HT1080 (cell line): ENCODE data around the gene SMR3A. TPM values are rescaled to one million over a fixed set of nuclear protein-coding genes. Genes with fewer than 3 reads are reported as not detected.

Source experiments
- DNase-seq: peaks from one replicate; pipeline ENCODE4 v3.0.0-alpha.2; 2015; ENCODE audit warnings: low read depth
- polyA plus RNA-seq, 2 experiments: library from polyadenylated mRNA; depleted of rRNA; stranded (reverse); fragments of >200 nt; gene quantifications; 2 replicates each; pipeline ENCODE4 v1.2.3, GENCODE V29; 2015
- total RNA-seq: library from RNA; depleted of rRNA; stranded (reverse); fragments of >200 nt; shearing (Covaris generic); gene quantifications from 2 replicates; pipeline ENCODE4 v1.2.3, GENCODE V29; 2014; rRNA removed

Gene SMR3A
- total RNA-seq, result not detected in 2 replicates
- polyA plus RNA-seq (2015; cell fraction: cytosol; rRNA removed), result not detected in 2 replicates
- polyA plus RNA-seq (2015; cell fraction: nucleus; rRNA removed), result not detected in 2 replicates

- DNase-seq, result no peak
Measured at GRCh38 chr4:70360460-70360859, at the start of gene SMR3A. Gene SMR3A, plus strand, starts transcription at chr4:70360760. Its CDS starts 1,356 bp downstream, at chr4:70362116.

DNA sequence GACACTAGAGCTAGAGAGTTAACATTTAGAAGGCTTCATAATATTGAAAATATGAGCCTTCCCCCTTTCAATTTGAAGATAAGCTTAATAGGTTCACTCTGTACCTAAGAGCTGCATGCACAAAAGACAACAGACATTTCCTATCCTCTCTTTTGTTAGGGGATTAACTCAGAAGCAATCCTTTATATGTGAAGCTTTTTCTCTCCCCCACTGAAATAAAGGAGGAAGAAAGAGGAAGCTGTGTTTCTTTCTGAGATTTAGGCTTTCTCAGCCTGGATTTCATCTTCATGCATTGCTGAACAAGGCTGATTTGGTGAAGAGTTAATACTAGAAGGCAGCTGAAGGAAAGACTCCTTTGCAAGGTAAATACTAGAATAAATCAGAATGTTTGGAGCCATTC lies 46.8 kb upstream of the SMR3A start:
- no peak for DNase-seq

GRCh38 chr4:70315928-70316327 lies 44.6 kb upstream of the SMR3A start:
- no peak for DNase-seq

- no peak for DNase-seq
Measured at GRCh38 chr4:70326052-70326451, 34.5 kb upstream of the SMR3A start.

GRCh38 chr4:70334681-70335080 lies 25.9 kb upstream of the SMR3A start, which contains the start of gene CABS1:
Gene CABS1, plus strand, starts transcription at chr4:70334981. Its CDS starts 59 bp downstream, at chr4:70335040.
- DNase-seq, result no peak

GRCh38 chr4:70336043-70336442 lies 24.5 kb upstream of the SMR3A start:
- no peak for DNase-seq

DNA sequence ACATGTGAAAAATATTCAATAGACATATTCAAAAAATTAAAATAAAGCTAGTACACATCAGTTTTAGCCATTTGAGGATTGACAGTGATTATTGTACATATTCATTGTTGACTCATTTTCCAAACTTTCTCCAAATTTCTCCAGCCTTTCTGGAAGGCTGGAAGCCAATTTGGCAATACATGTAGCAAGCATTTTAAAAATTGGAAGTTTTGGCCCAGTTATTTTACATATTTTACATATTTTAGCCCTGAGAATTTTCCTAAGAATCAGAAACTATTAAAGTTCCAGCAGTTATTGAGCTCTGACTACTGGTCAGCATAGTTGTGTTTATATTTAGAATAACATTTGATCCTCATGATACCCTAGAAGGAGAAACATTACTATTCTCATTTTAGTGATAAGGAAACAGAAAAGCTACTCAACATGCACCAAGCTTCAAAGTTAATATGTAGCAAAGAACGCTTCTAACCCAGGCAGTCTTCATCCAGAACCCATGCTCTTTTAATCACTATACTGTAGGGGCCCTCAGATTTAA lies 22.6 kb upstream of the SMR3A start:
- no peak for DNase-seq

DNA sequence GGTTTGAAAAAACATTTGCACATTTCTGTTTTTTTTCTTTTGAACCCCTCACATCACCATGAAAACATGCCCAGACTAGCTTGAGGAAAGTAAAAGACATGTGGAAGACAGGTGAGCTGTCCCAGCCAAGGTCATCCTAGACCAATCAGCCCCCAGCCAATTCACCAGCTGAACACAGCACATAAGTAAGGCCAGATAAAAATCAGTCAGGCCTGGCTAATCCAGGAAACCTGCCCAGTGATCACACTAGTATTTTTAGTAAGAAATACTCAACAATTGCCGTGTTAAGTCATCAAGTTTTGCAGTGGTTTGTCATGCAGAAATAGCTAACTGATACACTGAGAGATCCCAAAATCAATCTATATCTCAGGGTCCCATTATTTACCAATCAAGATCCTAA lies 4.4 kb upstream of the SMR3A start:
- no peak for DNase-seq

- DNase-seq, result no peak
Measured at GRCh38 chr4:70359115-70359661, 1.4 kb upstream of the SMR3A start.

GRCh38 chr4:70364002-70364401 lies 3.4 kb downstream of the SMR3A start:
- no peak for DNase-seq

- peak; percentile 38 for DNase-seq
Measured at GRCh38 chr4:70365479-70365878, 4.9 kb downstream of the SMR3A start.

DNA sequence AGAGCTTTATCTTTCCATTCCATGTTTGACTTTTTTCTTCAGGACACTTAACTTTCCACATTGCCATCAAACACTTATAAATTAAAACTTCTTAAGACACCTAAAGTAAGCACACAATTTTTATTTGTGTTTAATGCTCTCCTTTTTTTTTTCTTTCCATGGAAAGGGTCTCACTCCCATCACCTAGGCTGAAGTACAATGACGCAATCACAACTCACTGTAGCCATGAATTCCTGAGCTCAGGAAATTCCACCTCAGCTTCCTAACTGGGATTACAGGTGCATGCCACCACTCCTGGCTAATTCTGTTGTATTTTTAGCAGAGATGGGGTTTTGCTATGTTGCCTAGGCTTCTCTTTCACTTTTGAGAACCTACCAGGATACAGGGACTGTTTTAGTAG lies 7.3 kb downstream of the SMR3A start:
- no peak for DNase-seq

- DNase-seq, result no peak
Measured at GRCh38 chr4:70371987-70372386, 11.4 kb downstream of the SMR3A start.

- DNase-seq, result no peak
Measured at GRCh38 chr4:70372760-70373159, 12.2 kb downstream of the SMR3A start.

DNA sequence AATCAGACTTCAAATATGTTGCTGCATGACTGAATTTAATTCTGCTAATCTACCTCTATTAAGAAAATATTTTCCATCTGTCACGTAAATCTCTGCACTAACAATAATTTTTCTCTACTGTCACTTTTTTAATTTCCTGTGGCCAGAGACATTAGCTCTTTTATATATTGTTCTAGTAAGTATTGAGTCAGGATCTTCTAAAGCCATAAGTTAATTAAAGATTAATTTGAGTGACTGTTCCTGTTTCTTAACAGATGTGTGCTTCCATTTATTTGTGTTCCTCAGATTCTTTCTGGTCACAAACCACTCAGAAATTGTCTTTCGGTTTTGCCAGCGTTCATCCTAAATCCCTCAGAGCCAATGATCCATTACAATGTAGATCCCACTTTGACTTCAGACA lies 20.0 kb downstream of the SMR3A start:
- no peak for DNase-seq

DNA sequence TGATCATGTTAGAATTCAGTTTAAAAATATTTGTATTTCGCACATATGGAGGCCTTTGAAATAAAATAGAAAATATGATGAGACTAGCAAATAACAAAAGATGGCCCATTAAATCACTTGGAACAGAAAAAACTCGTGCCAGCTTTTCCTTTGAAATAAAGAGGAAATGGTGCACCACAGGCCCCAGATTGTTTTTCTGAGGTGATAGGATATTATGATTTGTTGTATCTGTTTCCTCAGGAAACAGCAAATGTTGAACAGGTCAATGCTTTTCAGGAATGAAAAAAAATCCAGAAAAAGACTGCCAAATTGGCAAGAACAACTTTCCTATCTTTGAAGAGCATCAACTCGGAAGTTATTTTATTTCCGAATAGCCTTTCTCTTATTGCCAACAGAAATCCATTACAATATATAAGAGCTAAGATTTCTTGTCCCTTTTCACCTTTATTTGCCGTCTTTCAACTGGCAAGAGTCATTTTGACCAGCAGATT lies 22.2 kb downstream of the SMR3A start, which contains the start of gene SMR3B:
Gene SMR3B, plus strand, starts transcription at position 441 of the 491 bp plus-strand sequence. CDS start 1,380 bp downstream, outside the sequence.
- DNase-seq, result no peak

DNA sequence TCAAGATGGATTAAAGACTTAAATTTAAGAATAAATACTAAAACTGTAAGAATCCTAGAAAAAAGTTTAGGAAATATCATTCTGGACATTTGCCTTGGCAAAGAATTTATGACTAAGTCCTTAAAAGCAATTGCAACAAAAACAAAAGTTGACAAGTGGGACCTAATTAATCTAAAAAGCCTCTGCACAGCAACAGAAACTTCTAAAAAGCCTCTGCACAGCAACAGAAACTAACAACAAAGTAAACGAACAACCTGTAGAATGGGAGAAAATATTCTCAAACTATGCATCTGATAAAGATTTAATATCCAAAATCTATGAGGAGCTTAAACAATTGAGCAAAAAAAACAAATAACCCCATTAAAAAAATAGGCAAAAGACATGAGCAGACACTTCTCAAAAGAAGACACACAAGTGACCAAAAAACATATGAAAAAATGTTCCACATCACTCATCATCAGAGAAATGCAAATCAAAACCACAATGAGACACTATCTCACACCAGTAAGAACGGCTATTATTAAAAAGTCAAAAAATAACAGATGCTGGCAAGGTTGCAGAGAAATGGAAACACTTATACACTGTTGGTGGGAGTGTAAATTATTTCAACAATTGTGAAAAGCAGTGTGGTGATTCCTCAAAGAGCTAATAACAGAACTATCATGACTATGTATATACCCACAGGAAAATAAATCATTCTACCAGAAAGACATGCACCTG lies 31.7 kb downstream of the SMR3A start:
- no peak for DNase-seq

- no peak for DNase-seq
Measured at GRCh38 chr4:70397580-70397979, 37.0 kb downstream of the SMR3A start, which contains the start of gene OPRPN. Gene OPRPN, plus strand, starts transcription at chr4:70397940. Its CDS starts 1,346 bp downstream, at chr4:70399286.

DNA sequence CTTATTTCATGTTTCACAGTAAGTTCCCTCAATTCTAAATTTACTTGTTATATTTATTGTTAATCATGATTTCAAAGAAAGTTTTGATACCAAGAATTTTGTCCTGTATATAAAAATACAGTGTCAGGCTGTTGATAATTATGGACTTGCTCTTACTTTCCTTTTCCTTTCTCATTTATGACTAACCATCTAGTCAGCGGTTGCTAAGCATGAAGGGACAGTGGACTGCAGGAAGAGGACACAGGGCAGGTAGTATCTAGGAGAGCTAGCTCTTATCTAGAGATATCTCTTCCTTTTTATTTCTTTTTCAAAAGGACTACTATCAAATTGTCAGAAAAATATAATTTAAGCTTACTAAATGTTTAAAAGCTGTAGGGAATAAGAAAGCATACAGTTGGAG lies 38.8 kb downstream of the SMR3A start:
- peak; percentile 64 for DNase-seq

- DNase-seq, result no peak
Measured at GRCh38 chr4:70402762-70403161, 42.2 kb downstream of the SMR3A start.

DNA sequence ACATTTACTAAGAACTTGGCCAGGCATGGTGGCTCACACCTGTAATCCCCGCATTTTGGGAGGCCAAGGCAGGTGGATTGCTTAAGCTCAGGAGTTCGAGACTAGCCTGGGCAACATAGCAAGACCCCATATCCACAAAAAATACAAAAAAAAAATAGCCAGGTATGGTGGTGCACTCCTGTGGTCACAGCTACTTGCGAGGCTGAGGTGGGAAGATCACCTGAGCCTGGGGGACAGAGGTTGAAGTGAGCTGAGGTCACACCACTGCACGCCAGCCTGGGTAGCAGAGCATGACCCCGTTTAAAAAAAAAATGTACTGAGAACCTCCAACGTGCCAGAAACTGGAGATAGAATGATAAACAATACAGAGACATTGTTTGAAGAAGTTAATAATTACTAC lies 45.2 kb downstream of the SMR3A start:
- DNase-seq, result no peak
